DND-41 (cell line): ENCODE measurements around the gene DKK1.

Source experiments
- ATAC-seq: fragments of 200-7000 bp; cut with Tn5 transposase; 3 replicates; pipeline ENCODE4 v1.9.1; 2021; ENCODE audit warnings: low read depth; ENCODE audit not compliant: insufficient read depth
- DNase-seq: peaks from one replicate; pipeline ENCODE4 v3.0.0-alpha.2; 2020
- H2AFZ ChIP-seq: 2 replicates; pipeline ENCODE4 v1.6.0; 2012; ENCODE audit warnings: low read depth, low read length
- H3K27ac ChIP-seq: 2 replicates; pipeline ENCODE4 v1.5.1; 2012; ENCODE audit warnings: low read length, inconsistent platforms
- H3K27me3 ChIP-seq: fragments of 200-600 bp; sonication (generic); 2 replicates; pipeline ENCODE4 v1.6.0; 2012; ENCODE audit warnings: low read length, mild to moderate bottlenecking, inconsistent platforms; ENCODE audit not compliant: insufficient read depth, poor library complexity
- H3K36me3 ChIP-seq: 2 replicates; pipeline ENCODE4 v1.5.1; 2012; ENCODE audit warnings: low read length, inconsistent platforms; ENCODE audit not compliant: insufficient read depth
- H3K4me1 ChIP-seq: 2 replicates; pipeline ENCODE4 v1.5.1; 2012; ENCODE audit warnings: mild to moderate bottlenecking, low read length; ENCODE audit not compliant: insufficient read depth
- H3K4me2 ChIP-seq: 2 replicates; pipeline ENCODE4 v1.6.0; 2012; ENCODE audit warnings: mild to moderate bottlenecking, moderate library complexity, low read length, inconsistent platforms; ENCODE audit not compliant: insufficient read depth
- H3K4me3 ChIP-seq, 2 experiments: fragments of 200-600 bp in 1 of 2; shearing (Covaris generic) in 1 of 2; 2 replicates each; pipeline ENCODE4 v1.5.1; 2012 to 2016; ENCODE audit warnings: inconsistent platforms in 2 of 2, low read length in 2 of 2, mild to moderate bottlenecking in 2 of 2, low read depth in 1 of 2, moderate library complexity in 1 of 2
- H3K79me2 ChIP-seq: 2 replicates; pipeline ENCODE4 v1.6.0; 2012; ENCODE audit warnings: low read length, inconsistent platforms; ENCODE audit not compliant: insufficient read depth
- H3K9ac ChIP-seq: 2 replicates; pipeline ENCODE4 v1.6.0; 2012; ENCODE audit warnings: low read depth, mild to moderate bottlenecking, inconsistent platforms, low read length, moderate library complexity
- H3K9me3 ChIP-seq: 2 replicates; pipeline ENCODE4 v1.5.1; 2012; ENCODE audit warnings: low read length, moderate library complexity, mild to moderate bottlenecking, inconsistent platforms; ENCODE audit not compliant: insufficient read depth, severe bottlenecking
- H4K20me1 ChIP-seq: 2 replicates; pipeline ENCODE4 v1.6.0; 2012; ENCODE audit warnings: low read length; ENCODE audit not compliant: insufficient read depth
- CTCF ChIP-seq: IDR thresholded peaks from 2 replicates; pipeline ENCODE4 v1.5.1; 2012; ENCODE audit warnings: borderline replicate concordance, low read length, moderate library complexity, mild to moderate bottlenecking; ENCODE audit not compliant: poor library complexity, severe bottlenecking; ENCODE audit errors: extremely low read depth
- EZH2 ChIP-seq: IDR thresholded peaks from 3 replicates; pipeline ENCODE4 v1.6.1; 2012; ENCODE audit warnings: borderline replicate concordance, low read depth, mild to moderate bottlenecking, moderate library complexity, low read length, inconsistent platforms; ENCODE audit not compliant: severe bottlenecking

The DKK1 gene

GRCh38 chr10:52334595-52334994 lies 20.5 kb downstream of the DKK1 start:
- no peaks in the 10 kb centered on the region for H3K4me1 ChIP-seq
- no peak overlapping the region for H3K4me3 ChIP-seq
- DNase-seq (no peak), ATAC-seq (no peak)
- no peak overlapping the region for H2AFZ ChIP-seq
- H3K9ac ChIP-seq, result no peak overlapping the region
- H3K36me3 ChIP-seq, result no peaks in the 10 kb centered on the region
- no peaks in the 10 kb centered on the region for H4K20me1 ChIP-seq
- H3K27me3 ChIP-seq, result no peaks in the 10 kb centered on the region
- H3K4me2 ChIP-seq, result no peak overlapping the region
- no peaks in the 10 kb centered on the region for H3K79me2 ChIP-seq
- H3K27ac ChIP-seq, result no peak overlapping the region
- TF ChIP-seq EZH2 (no peak), CTCF (no peak)
- H3K9me3 ChIP-seq, result no peaks in the 10 kb centered on the region

- Histone ChIP-seq H3K9me3 (no peaks in the 10 kb centered on the region), H3K9ac (no peak overlapping the region), H3K27ac (no peak overlapping the region), H4K20me1 (no peaks in the 10 kb centered on the region), H3K27me3 (no peaks in the 10 kb centered on the region), H2AFZ (no peak overlapping the region), H3K4me2 (no peak overlapping the region), H3K4me1 (no peaks in the 10 kb centered on the region), H3K4me3 (no peak overlapping the region), H3K79me2 (no peaks in the 10 kb centered on the region), H3K36me3 (no peaks in the 10 kb centered on the region)
- ATAC-seq (no peak), DNase-seq (no peak)
- no peak for TF ChIP-seq EZH2
- no peak for TF ChIP-seq CTCF
Measured at GRCh38 chr10:52335665-52336064, 21.6 kb downstream of the DKK1 start.

- Histone ChIP-seq H3K4me2 (no peak overlapping the region), H3K36me3 (no peaks in the 10 kb centered on the region), H4K20me1 (no peaks in the 10 kb centered on the region), H2AFZ (no peak overlapping the region), H3K9me3 (no peaks in the 10 kb centered on the region), H3K27me3 (no peaks in the 10 kb centered on the region), H3K79me2 (no peaks in the 10 kb centered on the region), H3K4me1 (no peaks in the 10 kb centered on the region), H3K27ac (no peak overlapping the region), H3K9ac (no peak overlapping the region), H3K4me3 (no peak overlapping the region)
- no peak for ATAC-seq
- no peak for DNase-seq
- TF ChIP-seq CTCF (no peak), EZH2 (no peak)
Measured at GRCh38 chr10:52337225-52337624, 23.1 kb downstream of the DKK1 start.

- Histone ChIP-seq H3K36me3 (no peaks in the 10 kb centered on the region), H2AFZ (no peak overlapping the region), H4K20me1 (no peaks in the 10 kb centered on the region), H3K9me3 (peaks cover 3% of the 10 kb centered on the region), H3K9ac (no peak overlapping the region), H3K27ac (no peak overlapping the region), H3K4me1 (no peaks in the 10 kb centered on the region), H3K27me3 (no peaks in the 10 kb centered on the region), H3K79me2 (no peaks in the 10 kb centered on the region), H3K4me2 (no peak overlapping the region), H3K4me3 (no peak overlapping the region)
- TF ChIP-seq CTCF (no peak), EZH2 (no peak)
- ATAC-seq, result no peak
- DNase-seq, result no peak
Measured at GRCh38 chr10:52343439-52343838, 29.4 kb downstream of the DKK1 start.
